HG03097 (cell line): ENCODE measurements around the gene TSC22D4.
"Not testable (repeated sequence)": the region's sequence is repeated elsewhere in the genome, so short reads cannot be mapped to it uniquely, and the experiment has no call there.

Source experiments
- ATAC-seq: cut with Tn5 transposase; IDR thresholded peaks from one replicate; pipeline ENCODE4 v1.9.1; 2021; ENCODE audit not compliant: unreplicated experiment, low FRiP score

TSC22D4 gene

DNA sequence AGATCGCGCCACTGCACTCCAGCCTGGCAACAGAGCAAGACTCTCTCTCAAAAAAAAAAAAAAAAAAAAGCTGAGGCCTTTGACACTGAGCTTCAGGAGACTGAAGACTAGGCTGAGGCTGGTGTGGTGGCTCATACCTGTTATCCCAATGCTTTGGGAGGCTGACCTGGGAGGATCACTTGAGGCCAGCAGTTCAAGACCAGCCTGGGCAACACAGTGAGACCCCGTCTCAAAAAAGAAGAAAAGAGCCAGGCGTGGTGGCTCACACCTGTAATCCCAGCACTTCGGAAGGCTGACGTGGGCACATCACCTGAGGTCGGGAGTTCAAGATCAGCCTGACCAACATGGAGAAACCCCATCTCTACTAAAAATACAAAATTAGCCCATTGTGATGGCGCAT, 31.7 kb downstream of the TSC22D4 start:
- ATAC-seq = not testable (repeated sequence)

DNA sequence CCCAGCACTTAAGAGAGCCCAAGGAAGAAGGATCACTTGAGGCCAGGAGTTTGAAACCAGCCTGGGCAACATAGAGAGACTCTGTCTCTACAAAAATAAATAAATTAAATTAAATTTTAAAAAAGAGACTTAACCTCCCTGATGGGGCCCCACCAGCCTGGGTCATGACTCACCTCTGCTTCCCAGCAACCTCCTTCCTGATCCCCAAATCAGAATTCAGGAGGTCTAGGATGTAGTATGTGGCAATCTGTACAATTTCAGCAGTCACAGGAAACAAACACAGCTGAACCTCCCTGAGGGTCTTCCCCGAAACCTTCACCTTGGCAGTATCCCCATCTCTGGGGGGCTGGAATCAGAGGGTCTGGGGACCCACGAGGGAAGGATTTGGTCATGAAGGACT, 33.0 kb downstream of the TSC22D4 start:
- ATAC-seq = no peak

DNA sequence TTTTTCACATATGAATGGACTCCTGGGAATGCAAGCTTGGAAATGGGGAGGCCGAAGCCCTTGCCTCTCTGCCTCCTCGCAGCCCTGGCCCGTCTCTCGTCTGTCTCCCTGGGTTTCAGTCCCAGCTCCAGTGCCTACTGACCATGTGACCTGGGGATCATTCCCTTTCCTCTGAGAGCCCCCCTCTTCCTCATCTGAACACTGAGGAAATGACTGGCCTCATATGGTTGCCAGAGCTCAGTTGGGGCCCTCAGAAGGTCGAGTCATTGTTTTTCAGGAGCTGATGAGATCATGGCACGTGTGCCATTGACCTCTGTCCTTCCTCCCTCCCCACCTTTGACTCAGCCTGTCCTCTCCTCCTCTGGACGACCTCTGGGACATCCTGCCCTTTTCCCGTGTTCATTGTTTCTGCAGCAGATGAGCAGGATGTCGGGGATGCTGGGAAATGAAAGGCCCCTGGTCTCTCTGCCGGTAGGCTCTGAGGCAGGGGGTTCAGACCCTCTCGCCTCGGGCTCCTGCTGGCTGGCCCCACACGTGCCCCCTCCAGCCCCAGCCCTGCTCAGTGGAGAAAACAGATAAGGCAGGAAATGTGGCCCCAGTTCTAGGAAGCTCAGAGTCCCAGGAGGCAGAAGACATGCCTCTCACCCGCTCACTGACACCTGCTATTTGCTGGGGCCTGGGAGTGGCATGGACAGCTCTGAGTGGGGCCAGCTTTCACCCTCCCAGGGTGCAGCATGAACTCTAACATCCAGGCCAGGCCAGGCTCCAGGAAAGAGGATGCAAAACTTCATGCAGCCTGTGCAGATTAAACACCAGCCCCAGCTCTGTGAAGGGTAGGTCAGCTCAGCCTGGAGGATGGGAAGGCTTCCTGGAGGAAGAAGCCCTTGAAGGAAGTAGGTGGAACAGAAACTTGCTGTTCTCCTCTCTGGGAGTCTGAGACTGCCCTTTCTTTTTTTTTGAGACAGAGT, 34.4 kb downstream of the TSC22D4 start:
- ATAC-seq = no peak

DNA sequence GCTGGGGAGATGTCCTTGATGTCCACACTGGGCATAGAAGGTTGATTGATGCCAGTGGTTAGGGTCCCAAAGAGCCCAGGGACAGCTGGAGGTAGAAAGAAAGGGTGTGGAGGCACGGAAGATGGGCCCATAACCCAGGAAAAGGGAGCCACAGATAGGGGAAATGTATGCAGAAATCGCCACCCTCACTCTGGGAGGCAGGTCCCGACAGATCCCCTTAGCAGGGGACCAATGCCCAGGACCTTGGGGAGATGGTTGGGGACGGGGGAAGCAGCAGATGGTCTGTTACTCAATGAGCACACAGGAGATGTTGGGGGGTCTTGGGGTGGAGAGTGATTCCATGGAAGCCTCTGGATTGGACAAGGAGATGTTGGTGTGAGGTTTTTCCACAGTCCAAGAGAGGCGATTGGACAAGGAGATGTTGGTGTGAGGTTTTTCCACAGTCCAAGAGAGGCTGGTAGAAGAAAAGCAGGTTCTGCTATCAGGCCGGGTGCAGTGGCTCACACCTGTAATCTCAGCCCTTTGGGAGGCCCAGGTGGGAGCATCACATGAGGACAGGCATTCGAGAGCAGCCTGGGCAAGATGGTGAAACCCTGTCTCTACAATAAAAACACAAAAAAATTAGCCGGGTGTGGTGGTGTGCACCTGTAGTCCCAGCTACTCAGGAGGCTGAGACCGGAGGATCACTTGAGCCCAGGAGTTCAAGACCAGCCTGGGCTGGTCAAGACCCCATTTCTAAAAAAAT, 35.7 kb downstream of the TSC22D4 start:
- ATAC-seq = no peak

DNA sequence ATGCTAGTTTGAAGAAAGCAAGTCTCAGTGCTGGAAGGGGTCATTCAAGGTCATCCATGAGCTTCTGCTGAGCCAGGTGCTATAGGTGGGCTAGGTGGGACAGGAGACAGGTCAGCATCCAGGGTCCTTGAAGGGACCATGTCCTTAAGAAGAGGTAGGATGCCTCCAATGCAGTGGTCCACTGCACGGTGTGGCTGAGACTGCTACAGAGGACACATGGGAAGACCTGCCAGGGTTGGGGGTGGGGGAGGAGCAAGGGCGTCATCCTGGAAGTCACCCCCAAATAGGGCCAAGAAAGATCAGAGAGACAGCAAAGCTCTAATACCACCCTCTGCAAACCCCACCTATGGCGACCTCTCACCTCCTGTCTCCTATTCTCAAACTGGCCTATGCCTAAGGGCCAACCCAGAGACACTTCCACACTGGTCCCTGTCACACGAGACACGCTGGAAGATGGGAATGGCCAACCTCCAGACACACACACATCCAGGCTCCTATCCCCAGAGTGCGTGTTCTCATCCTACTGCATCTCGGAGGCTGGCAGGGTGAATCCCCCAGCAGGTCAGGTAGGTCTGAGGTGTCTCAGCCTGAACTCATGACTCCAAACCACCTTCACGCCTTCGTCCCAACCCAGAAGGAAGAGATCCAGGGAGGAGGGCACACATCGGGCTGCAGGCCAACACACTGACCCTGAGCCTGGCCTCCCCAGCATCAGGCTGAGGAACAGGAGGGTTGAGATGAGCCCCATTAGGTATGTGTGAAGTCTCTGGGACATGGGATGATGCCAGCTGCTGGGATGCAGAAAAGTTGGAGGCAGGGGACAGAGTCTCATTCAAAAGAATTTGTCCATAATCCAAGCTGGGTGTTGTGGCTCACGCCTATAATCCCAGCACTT, 37.1 kb downstream of the TSC22D4 start:
- ATAC-seq = no peak

DNA sequence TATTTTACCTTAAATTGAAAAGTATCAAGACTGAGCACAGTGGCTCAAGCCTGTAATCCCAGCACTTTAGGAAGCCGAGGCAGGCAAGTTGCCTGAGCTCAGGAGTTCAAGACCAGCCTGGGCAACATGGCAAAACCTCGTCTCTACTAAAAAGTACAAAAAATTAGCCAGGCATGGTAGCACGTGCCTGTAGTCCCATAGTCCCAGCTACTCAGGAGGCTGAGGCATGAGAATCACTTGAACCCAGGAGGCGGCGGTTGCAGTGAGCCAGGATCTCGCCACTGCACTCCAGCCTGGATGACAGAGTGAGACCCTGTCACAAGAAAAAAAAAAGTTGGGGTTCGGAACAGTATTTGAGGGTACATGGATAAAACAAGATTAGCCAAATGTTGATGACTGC, 39.8 kb downstream of the TSC22D4 start:
- not testable (repeated sequence) for ATAC-seq

DNA sequence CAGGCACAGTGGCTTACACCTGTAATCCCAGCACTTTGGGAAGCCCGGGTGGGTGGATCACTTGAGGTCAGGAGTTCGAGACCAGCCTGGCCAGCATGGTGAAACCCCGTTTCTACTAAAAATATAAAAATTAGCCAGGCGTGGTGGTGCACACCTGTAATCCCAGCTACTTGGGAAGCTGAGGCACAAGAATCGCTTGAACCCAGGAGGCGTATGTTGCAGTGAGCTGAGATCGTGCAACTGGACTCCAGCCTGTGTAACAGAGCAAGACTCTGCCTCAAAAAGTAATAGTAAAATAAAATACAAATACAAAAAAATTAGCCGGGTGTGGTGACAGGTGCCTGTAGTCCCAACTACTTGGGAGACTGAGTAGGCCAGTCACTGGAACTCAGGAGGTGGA, 40.3 kb downstream of the TSC22D4 start:
- not testable (repeated sequence) for ATAC-seq

DNA sequence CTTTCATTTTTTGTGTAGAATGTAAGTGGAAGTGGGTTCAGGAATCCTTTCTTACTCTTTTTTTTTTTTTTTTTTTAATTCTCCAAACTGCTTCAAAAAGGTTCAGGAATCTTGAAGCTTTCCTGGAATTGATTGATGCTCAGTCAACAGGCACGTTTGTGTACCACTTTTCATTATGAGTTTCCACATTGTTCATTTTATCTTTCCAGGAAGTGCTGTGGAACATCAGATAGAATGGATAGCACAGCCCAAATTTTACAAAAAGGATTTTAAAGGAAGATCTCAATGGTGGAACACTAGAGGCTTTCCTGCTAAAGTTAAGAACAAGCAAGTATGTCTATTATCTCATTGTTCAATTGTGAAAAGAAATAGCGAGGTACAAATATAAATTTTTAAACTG, 40.8 kb downstream of the TSC22D4 start:
- ATAC-seq = no peak

DNA sequence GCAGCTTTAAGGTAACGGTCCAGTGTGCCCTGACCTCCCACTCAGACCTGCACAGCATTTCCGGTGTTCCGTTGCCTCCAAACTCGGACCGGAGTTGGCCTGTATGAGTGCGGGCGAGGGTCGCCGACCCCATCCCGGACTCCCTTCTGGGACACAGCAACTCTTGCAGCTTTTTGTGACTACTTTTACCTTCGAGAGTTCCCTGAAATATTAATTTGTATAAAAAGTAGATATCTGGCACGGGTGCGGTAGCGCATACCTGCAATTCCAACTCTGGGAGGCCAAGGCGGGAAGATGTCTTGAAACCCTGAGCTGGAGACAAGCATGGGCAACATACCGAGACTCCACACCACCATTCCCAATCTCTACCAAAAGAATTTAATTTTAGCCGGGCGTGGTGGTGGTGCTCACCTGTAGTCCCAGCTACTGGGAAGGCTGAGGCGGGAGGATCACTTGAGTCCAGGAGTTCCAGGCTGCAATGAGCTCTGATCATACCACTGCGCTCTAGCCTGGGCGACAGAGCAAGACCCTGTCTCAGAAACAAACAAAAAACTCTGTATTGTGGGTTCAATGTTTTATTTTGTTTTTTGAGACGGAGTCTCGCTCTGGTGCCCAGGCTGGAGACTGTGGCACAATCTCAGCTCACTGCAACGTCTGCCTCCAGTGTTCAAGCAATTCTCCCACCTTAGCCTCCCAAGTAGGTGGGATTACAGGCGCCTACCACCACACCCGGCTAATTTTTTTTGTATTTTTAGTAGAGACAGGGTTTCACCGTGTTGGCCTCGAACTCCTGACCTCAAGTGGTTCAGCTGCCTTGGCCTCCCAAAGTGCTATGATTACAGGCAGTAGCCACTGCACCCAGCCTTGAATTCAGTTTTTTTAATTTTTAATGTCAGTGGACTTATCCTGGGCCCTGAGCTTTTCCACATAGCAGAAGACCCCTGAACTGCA, 41.6 kb downstream of the TSC22D4 start:
- no peak for ATAC-seq

DNA sequence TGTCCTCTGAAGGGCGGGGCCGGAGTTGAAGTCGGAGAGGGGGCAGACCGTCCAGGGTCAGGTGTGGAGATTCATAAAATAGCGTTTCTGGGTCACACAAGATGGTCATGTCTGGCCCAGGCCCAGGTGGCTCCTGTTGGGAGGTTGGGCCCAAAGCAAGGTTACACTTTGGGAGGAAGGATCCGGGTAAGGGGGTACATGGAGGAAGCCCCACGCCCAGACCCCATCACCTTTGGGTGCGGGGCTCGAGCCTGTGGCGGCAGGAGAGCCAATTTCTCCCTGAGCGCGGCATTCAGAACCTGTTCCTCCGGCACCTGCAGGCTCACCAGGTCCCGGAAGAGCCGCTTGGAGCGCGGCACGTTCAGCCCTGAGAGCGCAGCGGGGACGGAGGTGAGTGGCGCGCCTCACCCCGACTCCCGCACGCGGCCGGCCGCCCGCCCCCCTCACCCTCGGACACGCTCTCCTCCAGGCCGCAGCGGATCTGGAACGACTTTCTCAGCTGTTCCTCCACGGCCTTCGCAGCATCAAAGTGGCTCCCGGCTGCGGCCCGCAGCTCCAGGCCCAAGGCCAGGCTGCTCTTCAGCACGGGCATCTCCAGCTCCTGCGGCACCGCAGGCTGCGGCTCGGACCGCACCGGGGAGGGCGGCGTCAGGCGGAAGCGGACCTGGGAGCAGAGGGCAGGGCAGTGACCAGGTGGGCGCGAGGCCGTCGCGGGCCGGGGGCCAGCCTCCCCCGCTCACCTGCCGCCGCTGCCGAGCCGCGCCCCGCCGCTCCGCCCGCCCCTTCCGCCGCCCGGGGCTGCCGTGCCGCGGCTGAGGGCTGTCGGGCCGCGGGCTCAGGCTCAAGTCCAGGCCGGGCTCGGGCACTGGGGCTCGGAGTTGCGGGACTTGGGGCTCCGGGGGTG, 43.4 kb downstream of the TSC22D4 start:
- peak; percentile 13 for ATAC-seq

DNA sequence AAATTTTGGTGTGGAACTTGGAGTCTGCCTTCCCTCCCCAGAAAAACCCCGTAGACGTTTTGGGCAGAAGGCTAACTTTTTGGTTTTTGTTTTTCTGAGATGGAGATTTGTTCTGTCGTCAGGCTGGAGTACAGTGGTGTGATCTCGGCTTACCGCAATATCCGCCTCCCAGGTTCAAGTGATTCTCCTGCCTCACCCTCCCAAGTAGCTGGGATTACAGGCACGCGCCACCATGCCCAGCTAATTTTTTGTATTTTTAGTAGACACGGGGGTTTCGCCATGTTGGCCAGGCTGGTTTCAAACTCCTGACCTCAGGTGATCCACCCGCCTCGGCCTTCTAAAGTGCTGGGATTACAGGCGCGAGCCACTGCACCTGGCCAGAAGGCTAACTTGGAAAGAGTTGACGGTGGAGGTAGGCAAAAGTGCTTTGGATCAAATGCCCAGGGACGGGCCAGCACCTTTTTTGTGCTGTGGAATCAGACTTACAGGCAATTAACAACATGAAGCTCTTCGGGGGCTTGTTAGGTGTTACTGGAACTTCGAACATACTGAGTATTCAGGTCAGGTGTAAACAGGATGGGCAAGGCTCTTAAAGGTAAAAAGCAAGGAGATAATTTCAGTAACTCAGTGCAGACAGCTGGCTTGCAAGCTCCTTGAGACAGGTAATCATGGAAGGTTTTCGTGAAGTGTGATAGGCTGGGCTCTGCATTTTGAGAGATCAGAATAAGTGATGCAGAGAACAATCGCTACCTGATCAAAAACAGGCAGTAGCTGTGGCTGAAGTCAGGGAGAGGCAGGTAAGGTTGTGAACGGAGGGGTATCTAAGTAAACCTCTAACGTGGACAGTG, 44.5 kb downstream of the TSC22D4 start:
- no peak for ATAC-seq

DNA sequence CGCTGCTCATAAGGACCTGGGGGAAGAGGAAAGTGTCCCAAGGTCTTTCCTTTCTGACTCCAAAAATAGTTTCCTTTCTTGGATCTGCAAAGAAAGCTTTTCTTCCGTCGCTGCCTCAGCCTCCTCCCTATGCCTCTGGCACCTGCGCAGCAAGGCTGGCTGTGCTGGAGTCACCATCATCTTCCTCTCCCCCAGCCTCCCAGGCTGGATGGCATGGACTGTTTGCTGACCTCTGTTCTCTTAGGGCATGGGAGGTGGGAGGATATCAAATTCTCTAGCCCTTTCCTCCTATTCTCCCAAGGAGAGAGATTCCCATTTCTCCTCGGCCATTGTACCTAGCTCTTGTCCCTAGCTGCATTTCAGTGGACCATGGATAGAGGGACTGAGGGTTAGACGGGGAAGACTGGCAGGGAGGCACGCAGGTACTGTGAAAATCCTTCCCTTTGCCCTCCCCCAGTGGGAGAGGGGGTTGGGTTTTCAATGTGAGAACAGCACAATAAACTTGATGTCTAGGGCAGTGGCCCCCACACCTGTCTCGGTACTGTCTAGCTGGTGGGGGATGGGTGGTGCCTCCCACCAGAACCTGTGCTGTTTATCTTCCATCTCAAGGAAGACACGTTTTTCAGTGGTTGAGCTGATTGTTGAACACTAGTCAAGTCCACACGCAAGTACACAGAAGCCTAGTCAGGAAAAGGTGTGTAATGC, 45.3 kb downstream of the TSC22D4 start:
- no peak for ATAC-seq

DNA sequence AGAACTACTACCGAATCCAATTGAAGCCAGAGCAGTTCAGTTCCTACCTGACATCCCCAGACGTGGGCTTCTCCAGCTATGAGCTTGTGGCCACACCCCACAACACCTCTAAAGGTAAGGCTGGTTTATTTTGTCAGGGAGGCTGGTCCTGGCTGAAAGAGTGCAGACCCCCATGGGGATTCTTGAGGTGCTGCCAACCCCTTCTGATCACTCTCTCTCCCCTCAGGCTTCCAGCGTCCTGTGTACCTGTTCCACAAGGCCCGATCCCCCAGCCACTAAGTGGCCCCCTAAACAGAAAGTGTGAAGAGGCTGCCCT, 45.8 kb downstream of the TSC22D4 start:
- ATAC-seq = no peak

DNA sequence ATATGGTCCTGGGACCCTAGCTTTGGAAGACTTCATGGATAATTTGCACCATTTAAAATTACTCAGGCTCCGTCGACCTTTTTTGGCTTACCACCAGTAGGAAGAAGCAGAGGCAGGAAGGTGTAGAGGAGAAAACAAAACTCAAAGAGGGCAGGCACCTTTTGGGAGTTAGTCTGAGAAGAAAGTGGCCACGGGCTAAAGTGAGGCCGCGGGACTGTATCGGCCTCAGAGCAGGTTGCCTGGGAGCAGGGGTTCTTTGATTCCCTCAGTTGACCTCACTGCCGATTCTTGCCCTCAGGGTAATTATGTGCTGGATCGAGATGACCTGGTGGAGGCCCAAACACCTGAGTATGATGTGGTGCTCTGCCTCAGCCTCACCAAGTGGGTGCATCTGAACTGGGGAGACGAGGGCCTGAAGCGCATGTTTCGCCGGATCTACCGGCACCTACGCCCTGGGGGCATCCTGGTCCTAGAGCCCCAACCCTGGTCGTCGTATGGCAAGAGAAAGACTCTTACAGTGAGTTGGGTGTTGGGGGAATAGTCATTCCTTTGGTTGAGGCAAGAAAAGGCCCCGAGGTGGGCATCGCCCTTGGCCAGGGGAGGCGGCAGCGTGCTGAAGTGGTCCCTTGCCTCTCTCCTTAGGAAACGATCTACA, 46.3 kb downstream of the TSC22D4 start:
- ATAC-seq = no peak

DNA sequence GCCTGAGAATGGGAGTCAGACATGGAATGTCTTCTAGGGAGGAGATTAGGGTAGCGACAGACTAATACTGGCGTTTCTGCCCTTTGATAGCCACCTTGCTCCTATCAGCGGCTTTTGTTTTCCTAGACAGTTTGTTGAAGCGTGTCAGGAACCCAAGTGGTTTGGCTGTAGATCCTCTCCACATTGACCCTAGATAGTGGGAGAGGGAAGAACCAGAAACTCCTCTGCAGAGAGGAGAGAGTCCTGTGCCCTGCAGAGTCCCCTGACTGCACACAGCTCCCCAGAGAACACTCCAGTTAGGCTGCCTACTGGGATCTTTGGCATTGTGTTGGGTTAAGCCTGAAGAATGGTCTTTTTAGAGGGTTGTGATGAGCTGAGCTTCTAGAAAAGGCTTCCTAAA, 47.0 kb downstream of the TSC22D4 start:
- ATAC-seq = no peak

DNA sequence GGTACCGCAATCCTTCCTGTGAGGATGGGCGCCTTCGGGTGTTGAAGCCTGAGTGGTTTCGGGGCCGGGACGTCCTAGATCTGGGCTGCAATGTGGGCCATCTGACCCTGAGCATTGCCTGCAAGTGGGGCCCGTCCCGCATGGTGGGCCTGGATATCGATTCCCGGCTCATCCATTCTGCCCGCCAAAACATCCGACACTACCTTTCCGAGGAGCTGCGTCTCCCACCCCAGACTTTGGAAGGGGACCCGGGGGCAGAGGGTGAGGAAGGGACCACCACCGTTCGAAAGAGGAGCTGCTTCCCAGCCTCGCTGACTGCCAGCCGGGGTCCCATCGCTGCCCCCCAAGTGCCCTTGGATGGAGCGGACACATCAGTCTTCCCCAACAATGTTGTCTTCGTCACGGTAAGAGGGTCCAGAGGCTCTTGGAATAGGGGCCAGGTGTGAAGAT, 47.7 kb downstream of the TSC22D4 start:
- no peak for ATAC-seq
